HG02981 (cell line): ENCODE data around the gene HDAC4.

Source experiments
- ATAC-seq: cut with Tn5 transposase; IDR thresholded peaks from one replicate; pipeline ENCODE4 v1.9.1; 2021; ENCODE audit warnings: mild to moderate bottlenecking, moderate library complexity; ENCODE audit not compliant: unreplicated experiment

Gene HDAC4

DNA sequence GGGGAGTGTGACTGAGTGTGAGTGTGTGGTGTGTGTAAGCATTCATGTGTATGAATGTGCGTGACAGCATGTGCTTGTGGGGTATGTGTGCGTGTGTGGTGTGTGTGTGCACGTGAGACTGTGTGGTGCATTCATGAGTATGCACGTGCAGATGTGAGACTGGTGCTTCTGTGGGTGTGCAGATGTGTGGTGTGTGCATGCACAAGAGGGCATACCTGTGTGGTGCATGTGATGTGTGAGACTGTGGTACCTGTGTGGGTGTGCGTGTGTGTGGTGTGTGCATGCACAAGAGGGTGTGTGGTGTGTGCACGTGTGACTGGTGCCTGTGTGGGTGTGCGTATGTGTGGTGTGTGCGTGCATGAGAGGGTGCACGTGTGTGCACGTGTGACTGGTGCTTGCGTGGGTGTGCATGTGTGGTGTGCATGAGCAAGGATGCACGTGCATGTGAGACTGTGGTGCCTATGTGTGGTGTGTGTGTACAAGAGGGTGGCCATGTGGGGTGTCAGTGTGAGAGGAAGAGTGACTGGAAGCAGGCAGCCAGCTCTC is 339.6 kb downstream of the HDAC4 start:
- no peak for ATAC-seq

DNA sequence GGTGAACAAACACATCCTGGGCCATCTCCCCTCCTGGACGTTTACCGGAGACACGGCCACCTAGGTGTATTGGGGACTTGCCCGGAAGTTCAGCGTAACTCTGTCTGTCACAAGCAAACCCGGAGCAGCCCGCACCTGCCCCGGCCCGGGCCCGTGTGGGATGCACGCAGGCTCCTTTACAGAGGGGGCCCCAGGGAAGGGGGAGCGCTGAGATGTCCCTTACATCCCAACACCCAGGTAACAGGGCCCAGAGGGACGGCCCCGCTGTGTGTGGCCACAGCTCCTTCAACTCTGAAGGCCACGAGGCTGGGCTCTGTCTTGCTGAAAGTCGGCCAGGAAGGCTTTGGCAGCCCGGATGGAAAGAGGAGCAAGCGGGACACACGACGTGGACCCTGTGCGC is 340.1 kb downstream of the HDAC4 start:
- ATAC-seq, result no peak

DNA sequence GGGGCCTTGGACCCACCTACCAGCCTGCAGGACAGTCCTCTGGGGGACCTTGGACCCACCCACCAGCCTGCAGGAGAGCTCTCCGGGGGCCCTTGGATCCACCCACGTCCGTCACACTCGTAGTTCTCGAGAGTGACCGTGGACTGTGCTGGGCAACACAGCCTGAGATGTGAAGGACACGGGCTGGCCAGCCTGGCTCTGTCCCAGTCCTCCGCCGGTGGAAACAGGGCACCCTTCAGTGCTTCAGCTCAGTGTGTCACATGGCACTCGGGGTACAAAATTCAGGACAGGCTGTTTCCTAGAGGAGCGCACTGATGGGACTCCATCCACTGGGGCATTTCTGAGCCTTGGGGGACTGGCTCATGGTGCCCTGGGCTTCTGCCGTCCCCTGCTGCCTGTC is 341.0 kb downstream of the HDAC4 start:
- no peak for ATAC-seq

DNA sequence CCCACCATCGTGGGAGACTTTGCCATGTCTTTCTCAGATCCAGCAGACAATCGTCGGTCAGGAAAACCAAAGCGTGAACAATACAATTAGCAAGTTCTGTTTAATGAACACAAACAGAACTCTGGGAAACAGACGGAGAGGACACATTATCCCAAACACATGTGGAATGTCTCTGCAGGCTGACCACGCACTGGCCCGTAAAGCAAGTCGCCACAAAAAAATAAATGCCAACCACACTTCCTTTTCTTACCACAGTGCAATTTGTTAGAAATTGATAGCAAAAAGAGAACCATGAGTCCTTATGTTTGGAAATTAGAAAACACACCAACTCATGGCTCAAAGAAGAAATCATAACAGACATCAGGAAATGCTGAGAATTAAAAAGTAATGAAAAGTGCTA is 342.1 kb downstream of the HDAC4 start:
- no peak for ATAC-seq

DNA sequence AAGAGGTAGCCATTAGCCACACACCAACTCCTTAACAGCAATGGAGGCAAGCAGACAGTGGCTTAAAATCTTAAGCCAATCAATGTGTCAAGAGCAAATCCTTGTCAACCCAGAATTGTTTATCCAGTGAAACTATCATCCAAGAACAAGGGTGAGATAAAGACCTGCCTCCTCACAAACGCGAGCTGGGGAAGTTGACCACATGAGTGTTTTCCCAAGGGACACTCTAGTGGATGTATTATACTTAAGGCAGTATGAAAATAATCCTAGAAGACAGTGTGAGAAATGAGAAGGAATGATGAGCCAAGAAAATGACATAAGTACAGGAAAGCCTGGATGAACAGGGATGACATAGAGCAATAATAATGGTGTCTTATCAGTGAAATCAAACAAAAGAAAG is 343.3 kb downstream of the HDAC4 start:
- ATAC-seq, result no peak

DNA sequence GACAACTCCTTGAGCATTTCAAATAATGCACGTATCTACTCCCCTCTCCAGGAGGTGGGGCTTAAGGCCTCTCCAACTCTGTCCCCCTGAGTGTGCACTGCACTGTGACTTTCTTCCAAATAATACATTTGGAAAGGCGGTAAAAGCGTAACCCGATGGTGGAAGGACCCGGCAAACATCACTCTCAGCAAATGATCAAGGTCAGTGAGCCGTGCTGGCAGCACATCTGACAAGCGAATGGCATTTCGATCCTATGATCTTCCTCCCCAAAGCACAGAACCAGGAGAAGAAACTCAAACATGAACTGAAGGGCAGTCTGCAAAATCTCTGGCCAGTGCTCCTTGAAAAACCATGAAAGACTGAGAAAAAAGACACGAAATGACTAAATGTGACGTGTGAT is 344.2 kb downstream of the HDAC4 start:
- ATAC-seq, result no peak

DNA sequence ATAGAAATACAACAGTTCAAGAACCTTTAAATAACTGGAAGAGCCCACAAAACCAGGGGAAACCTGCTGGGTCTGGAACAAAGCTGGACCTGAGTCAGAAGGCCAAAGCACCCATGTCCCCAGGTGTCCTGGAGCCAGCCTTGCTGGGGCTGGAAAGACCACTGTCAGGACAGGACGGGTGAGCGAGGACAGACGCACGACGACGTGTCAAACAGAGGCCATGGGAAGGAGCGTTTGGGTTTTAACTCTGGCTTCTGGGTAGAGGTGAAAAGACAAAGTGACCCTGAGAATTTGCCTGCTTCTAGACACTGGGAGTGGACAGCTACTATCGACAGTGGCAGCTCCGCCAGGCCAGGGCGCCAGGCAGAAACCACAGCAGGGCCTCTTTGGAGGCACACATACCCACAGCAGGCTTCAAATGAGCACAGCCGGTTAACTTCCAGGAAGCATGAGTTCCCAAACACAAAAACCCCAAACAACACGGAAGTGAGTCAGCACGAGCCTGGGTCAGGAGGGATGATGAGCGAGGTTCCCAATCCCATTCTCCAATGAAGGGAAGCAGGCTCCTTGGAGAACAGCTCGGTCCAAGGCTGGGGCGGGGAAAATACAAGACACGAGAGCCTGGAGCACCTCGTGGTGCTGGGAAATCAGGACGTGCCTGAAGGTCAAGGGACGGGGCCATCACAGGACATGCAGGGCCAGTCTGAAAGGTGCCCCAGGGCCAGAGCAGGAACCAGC is 344.9 kb downstream of the HDAC4 start:
- no peak for ATAC-seq

DNA sequence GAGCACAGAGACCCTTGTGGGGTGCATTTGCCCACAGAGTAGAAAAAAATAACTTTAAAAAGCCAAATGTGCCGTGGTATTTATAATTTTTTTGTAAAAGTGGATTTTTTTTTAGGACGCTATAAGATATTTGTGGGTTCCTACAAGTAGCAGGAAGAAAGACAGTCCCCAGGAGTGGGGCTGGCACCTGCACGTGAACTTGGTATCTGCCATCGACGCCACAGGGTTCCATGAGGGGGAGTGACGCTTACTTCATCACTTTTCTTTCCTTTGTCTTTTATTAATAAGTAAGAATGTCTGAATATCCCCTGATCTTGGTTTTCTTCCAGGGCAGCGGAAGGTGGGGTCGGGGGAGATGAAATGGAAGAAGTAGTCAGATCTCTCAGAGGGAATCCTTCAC is 345.9 kb downstream of the HDAC4 start:
- no peak for ATAC-seq

DNA sequence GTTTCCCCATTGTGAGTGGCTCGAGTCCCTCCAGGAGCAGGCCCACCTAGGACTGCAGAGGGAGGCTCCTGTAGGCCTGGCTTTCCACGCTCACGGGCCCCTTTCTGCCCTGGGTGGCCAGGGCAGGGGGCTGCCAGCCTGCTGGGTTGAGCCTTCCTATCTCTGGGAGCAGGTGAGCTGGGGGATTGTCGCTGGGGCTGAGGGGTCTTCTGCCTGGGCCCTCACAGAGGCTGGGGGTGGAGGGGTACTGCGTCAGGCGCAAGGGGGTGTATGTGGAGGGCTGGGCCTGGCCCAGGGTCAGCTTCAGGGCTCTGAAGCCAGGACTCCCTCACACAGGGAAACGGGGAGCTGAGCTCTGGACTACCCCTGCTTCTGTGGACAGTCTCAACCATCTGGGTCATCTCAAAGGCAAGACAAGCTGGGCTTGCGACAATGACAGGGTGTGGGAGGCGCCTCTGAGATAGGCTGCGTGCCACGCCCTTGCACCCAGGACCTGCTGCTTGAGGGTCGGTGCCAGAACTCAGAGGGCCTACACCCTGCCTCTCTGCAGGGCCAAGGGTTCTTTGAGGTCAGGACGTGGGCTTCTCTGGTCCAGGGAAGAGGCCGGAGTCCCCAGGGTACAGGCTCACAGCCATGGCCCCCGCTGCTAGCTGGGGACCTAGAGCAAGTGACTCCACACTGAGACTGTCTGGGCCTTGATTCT is 346.9 kb downstream of the HDAC4 start:
- ATAC-seq, result no peak

DNA sequence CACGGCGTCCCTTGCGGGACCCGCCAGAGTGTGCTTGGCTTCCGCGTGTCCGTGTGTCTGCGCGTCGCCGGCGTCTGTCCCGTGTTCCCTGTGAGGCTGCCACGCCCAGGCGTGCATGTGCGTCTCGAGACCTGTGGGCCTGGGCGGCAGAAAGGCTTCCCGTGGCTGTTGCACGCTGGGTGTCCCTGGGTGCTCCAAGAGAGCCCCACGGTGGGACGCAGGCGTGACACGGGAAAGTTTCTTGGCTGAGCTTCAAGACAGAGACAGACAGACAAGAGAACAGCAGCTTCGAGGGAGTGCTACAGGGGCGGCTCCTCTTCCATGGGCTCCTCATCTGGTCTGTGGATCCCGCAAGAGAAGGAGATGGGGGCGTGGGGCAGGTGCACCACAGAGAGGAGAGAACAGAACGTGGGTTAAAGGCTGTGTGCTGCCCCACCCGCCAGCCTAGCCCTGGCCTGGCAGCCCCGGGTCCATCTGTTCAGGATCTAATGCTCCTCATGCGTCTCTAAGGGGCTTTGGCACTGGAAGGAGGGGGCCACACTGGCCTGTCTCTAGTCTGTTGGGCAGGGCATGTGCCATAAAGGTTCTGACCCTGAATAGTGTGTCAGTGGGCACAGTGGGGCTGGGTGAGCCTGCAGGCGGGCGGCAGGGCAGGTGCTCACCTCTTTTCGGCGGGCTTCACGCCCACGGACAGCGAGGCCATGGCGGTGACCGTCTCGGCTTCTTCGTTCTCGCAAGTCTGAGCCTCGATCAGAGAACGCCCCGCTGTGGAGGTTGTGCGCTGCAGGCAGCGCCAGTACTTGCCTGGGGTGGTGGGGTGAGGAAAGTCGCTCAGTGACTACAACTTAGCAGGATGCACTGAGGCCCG is 347.8 kb downstream of the HDAC4 start:
- no peak for ATAC-seq

DNA sequence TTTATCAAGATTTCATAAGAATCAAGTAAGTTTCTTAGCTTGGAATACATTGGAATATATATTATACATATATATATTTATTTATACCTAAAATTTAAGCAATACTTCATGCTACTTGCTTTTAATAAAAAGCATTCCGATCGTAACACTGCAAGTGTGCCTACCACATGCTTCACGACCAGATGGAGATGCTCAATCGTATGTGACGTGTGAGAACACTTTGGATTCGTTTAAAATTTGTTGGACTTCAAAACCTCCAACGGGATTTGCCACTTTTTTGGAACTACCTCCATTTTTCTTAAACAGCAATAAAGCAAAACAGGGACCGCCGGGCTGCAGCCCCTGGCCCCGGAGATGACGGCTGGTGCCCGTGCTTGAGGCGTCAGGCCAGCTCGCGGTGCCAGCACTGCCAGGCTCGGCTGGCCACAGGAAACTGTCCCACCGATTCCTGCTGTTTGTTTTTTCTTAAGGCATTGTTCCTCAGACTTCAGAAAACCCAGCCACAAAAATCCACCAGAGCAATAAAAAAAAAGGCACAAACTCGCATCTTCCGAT is 348.9 kb downstream of the HDAC4 start:
- ATAC-seq, result no peak

DNA sequence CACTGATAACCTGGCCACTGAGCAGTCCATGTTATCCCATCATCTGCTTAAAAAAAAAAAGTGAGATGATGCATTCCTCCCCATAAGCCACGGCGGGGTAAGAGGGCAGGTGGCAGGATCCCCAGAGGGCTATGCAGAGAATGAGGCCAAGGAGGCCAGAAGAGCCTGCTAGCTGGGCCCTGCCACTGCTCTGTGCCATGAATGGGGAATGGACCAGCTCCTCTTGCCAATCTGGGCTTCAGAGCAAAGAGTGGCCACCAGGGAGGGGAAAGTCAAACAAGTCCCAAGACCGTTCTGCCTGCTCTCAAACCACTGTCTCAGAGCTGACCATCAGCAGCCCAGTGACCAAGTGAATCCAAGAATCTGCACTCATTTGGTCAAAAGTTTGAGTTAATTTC is 350.6 kb downstream of the HDAC4 start:
- no peak for ATAC-seq

DNA sequence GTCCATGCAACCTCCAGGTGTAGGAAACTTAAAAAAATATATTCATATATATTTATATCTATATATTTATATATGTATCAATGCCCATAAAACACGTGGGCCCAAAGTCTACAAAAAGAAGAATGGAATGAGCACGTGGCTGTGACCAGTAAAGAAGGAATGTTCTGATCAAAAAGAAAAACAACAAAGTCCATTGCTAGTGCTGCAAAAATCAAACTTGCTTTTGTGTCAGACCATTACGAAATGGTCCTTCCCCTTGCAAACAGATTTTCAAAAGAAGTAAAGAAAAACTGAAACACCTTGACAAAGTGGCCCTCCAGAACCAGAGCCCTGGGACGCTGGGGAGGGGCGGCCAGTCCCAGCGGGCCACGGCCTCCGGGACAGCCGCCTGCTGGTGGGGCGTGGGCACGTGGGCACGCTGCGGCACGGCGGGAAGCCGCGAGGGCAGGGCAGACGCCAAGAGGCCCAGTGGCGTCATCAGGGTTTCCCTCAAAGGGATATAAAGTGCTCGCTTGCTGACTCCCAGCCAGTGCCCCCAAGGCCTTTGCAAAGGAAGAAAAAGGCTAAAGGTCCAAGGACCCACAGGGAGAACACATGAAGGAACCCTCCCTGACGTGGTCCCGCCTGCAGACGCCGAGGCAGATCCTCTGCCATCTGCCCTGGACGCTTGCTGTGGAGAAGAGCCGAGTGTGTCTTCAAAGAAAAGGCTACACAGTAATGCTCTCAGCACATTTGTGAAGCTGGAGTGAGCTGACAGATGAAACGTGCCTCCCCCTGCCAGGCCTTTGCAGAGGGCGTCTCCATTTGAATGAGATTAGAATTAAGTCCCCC is 351.2 kb downstream of the HDAC4 start:
- no peak for ATAC-seq

DNA sequence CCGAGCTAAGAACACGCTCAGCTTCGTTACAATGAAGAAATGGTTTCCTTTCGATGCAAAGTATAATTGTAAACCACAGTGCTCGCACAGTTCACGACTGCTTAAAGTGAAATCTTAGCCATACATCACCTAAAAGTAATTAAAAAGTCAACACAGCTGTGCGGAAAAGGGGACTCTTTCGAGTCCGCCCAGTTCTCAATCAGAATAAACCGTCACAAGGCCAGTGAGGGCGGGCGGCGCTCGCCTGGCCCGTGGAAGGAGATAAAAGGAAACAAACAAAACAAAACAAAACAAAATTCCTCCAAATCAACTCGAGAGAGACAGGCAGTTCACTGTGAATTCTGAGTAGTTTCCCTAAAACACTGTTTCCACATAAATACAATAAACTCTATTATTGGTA is 352.1 kb downstream of the HDAC4 start:
- no peak for ATAC-seq

DNA sequence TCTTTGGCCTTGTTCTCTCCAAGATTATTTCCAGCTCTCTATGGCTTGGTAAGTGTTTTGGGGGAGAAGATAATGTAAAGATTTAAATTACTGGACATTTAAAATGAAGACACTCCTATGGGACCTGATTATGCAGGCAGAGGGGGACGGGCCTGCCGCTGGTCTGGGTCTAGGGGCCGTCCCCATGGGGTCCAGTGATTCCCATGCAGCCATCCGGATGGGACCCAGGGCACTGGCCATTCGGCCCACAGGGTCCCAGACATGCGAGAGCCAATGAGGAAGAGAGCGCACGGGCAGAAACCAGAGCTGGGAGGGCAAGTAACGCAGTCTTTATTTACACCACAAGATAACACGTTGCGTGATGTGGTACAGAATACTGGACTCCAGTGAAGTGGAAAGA is 353.0 kb downstream of the HDAC4 start:
- ATAC-seq, result no peak

DNA sequence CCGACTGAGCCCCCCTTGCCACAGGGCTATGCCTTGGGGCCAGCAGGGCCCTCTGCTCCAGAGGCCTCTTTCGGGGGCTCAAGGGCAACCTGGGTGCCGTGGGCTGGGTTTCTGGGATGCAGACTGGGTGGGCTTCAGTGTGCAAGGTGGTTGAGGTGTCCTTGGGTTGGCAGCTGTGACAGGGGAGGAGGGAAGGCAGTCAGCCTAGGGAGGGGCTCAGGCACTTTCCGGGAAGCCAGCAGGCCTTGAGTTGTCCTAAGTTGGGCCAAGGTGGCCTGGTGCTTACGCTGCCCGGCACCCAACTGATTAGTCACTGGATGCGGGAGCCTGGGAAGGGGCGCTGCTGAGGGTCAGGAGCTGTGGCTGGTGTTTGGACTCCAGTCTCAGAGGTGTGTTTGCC is 353.4 kb downstream of the HDAC4 start:
- no peak for ATAC-seq

DNA sequence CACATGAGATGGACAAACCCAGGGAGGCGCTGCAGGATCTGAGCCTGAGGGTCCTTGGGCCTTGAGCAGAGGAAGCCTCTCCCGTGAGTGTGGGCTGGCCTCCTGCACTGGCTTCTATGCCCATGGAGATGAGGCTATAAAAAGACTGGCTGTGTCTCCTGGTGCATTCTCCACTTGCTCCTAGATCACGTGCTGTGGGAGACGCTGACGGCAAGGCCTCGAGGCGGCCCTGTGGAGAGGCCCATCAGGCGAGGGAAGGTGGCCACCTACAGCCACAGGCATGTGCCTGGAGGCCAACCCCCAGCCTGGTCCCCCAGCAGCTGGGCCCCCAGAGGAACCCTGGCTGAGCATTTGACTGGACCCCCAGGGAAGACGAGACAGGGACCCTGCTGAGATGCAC is 354.0 kb downstream of the HDAC4 start:
- ATAC-seq, result no peak

DNA sequence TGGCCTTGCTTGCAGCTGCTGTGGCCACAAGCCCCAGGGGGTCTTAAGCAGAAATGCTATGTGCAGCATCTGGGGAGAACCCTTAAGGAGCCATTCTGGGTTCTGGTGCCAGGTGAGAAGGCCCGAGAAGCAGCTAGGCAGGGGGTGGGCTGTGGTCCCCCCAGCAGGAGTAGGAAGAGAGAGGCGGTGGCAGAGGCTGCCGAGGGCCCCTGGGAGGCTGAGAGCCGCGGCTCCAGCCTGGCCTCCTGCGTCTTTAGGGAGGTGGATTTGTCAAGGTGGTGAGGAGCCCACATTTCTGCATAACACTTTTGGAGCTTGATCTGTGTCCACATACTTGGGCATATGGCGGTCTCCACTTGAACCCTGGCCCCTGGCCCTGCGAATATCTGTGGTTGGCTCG is 356.5 kb downstream of the HDAC4 start:
- no peak for ATAC-seq

DNA sequence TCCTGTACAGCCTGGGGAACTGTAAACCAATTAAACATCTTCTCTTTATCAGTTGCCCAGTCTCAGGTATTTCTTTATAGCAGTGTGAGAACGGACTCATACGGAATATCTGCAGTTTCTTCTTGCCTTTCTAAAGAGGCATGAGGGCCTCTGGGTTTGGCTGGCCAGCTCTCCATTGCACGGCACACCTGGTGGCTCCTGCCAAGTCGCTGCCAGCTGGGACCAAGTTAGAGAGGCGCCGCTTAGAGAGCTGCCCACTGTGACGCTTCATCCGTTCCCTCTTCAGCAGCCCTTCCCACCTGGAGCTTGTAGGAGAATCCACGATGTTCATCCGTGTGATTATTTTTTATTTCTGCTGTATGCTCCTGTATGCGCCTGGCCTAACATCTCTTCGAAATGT is 357.5 kb downstream of the HDAC4 start:
- ATAC-seq, result no peak

DNA sequence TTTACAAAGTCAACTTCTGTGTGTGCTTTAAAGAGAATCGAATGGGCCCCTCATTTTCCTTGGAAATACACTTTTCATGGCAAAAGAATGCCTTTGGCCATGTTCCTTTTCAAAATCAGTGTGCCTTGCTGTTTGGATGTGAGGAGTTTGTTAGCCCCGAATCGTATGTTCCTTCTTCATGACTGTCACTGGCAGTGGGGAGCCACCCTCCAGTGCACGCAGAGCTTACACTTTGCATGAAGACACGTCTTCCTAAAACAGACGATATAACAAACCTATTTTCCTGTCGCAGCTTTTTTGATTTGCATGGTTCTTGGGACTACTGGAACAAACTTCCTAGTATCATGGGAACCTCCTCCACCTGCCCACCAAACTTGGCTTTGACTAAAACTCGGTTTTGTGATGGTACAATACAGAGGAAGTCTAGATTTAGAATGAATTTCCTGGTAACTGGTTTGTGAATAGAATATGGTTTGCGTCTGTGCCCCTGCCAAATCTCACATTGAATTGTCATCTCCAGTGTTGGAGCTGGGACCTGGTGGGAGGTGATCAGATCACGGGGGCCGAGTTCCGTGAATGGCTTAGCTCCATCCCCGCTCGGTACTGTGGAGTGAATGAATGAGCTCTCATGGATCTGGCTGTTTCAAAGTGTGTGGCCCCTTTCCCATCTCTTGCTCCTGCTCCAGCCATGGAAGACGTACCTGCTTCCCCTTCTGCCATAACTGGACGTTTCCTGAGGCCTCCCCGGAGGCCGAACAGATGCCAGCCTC is 358.1 kb downstream of the HDAC4 start:
- ATAC-seq, result no peak
